Measurements from ENCODE around the gene SIL1. TPM values are rescaled to one million over a fixed set of nuclear protein-coding genes. Genes with fewer than 3 reads are reported as not detected.

SIL1 gene
- total RNA-seq, 1 donor, result 31.7 TPM

GRCh38 chr5:138972230-138972629 lies 225.9 kb downstream of the SIL1 start:
- DNase-seq (ENCODE audit: low read depth), result peak; percentile 58
- TF ChIP-seq CTCF (IDR thresholded peaks at IDR 0.05; ENCODE audit: insufficient read depth, low read length), result no peak
- H3K4me3 ChIP-seq (ENCODE audit: low read depth, low read length), result no peak overlapping the region

- no peak overlapping the region for H3K4me3 ChIP-seq (ENCODE audit: low read depth, low read length)
- no peak for DNase-seq (ENCODE audit: low read depth)
- no peak for TF ChIP-seq CTCF (IDR thresholded peaks at IDR 0.05; ENCODE audit: insufficient read depth, low read length)
Measured at GRCh38 chr5:138969323-138970002, 228.7 kb downstream of the SIL1 start.

GRCh38 chr5:138968601-138969000 lies 229.6 kb downstream of the SIL1 start:
- no peak overlapping the region for H3K4me3 ChIP-seq (ENCODE audit: low read depth, low read length)
- no peak for TF ChIP-seq CTCF (IDR thresholded peaks at IDR 0.05; ENCODE audit: insufficient read depth, low read length)
- DNase-seq (ENCODE audit: low read depth), result no peak

- no peak overlapping the region for H3K4me3 ChIP-seq (ENCODE audit: low read depth, low read length)
- DNase-seq (ENCODE audit: low read depth), result no peak
Measured at GRCh38 chr5:138967791-138968448, 230.2 kb downstream of the SIL1 start.

GRCh38 chr5:138966236-138966985 lies 231.8 kb downstream of the SIL1 start:
- no peak for DNase-seq (ENCODE audit: low read depth)
- no peak for TF ChIP-seq CTCF (IDR thresholded peaks at IDR 0.05; ENCODE audit: insufficient read depth, low read length)
- H3K4me3 ChIP-seq (ENCODE audit: low read depth, low read length), result no peak overlapping the region

More at GRCh38 chr5:138967791-138968448, 230.2 kb downstream of the SIL1 start:
- no peak for TF ChIP-seq CTCF (IDR thresholded peaks at IDR 0.05; ENCODE audit: insufficient read depth, low read length)

- no peak overlapping the region for H3K4me3 ChIP-seq (ENCODE audit: low read depth, low read length)
- no peak for TF ChIP-seq CTCF (IDR thresholded peaks at IDR 0.05; ENCODE audit: insufficient read depth, low read length)
- no peak for DNase-seq (ENCODE audit: low read depth)
Measured at GRCh38 chr5:138965626-138966025, 232.5 kb downstream of the SIL1 start.

All from fibroblast of the aortic adventitia (primary cell).